HCT116 (cell line): ENCODE measurements around the gene UVSSA. TPM values are rescaled to one million over a fixed set of nuclear protein-coding genes. Genes with fewer than 3 reads are reported as not detected.

Experiments used
- CBX3 ChIP-seq: IDR thresholded peaks from 2 replicates; pipeline ENCODE4 v1.6.1; 2012; ENCODE audit warnings: low read depth
- FOSL1 ChIP-seq: IDR thresholded peaks from 2 replicates; pipeline ENCODE4 v1.6.1; 2012; ENCODE audit warnings: low read depth
- REST ChIP-seq: IDR thresholded peaks from 2 replicates; pipeline ENCODE4 v1.6.1; 2012; ENCODE audit warnings: low read depth
- SIN3A ChIP-seq: IDR thresholded peaks from 2 replicates; pipeline ENCODE4 v1.6.1; 2012; ENCODE audit warnings: low read depth
- SP1 ChIP-seq: IDR thresholded peaks from 2 replicates; pipeline ENCODE4 v1.6.1; 2012; ENCODE audit warnings: low read depth
- SRF ChIP-seq: IDR thresholded peaks from 2 replicates; pipeline ENCODE4 v1.6.1; 2012; ENCODE audit warnings: low read depth
- TCF7L2 ChIP-seq: IDR thresholded peaks from 2 replicates; pipeline ENCODE4 v1.7.0; 2011; ENCODE audit warnings: borderline replicate concordance, inconsistent platforms; ENCODE audit not compliant: insufficient read depth, insufficient read length; ENCODE audit errors: extremely low read depth
- ZNF274 ChIP-seq: fragments of 200-500 bp; sonication (Bioruptor generic); IDR thresholded peaks from 2 replicates; pipeline ENCODE4 v1.6.1; 2014; ENCODE audit warnings: mild to moderate bottlenecking, low read depth, low read length, inconsistent platforms
- total RNA-seq: library from RNA; stranded (reverse); gene quantifications from one replicate; pipeline ENCODE4 v1.2.1, GENCODE V29; 2021; ENCODE audit not compliant: unreplicated experiment
- TF ChIP-seq, protein P1 (sequence below), 3 experiments: fragments of 200-600 bp in 1 of 3; sonication (generic) in 1 of 3; IDR thresholded peaks in 2 of 3; conservative IDR thresholded peaks in 1 of 3; 2 replicates each; pipeline ENCODE4 v1.5.1; 2012 to 2017; ENCODE audit warnings: low read depth in 2 of 3, low read length in 2 of 3, antibody characterized with exemption in 1 of 3, borderline replicate concordance in 1 of 3, control low read depth in 1 of 3, mild to moderate bottlenecking in 1 of 3, mixed read lengths in 1 of 3, mixed run types in 1 of 3, moderate library complexity in 1 of 3; ENCODE audit not compliant: insufficient read depth in 1 of 3

The UVSSA gene
- total RNA-seq, 1 experiment from 2014 or later: 30.5 TPM

- no peak for TF ChIP-seq REST
- no peak for TF ChIP-seq CBX3
- TF ChIP-seq ZNF274: no peak
- no peak for TF ChIP-seq SRF
- no peak for TF ChIP-seq FOSL1
- no peak for TF ChIP-seq TCF7L2
- TF ChIP-seq, protein P1, sequence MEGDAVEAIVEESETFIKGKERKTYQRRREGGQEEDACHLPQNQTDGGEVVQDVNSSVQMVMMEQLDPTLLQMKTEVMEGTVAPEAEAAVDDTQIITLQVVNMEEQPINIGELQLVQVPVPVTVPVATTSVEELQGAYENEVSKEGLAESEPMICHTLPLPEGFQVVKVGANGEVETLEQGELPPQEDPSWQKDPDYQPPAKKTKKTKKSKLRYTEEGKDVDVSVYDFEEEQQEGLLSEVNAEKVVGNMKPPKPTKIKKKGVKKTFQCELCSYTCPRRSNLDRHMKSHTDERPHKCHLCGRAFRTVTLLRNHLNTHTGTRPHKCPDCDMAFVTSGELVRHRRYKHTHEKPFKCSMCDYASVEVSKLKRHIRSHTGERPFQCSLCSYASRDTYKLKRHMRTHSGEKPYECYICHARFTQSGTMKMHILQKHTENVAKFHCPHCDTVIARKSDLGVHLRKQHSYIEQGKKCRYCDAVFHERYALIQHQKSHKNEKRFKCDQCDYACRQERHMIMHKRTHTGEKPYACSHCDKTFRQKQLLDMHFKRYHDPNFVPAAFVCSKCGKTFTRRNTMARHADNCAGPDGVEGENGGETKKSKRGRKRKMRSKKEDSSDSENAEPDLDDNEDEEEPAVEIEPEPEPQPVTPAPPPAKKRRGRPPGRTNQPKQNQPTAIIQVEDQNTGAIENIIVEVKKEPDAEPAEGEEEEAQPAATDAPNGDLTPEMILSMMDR (IDR thresholded peaks at IDR 0.05 in 2 of 3, conservative IDR thresholded peaks at IDR 0.05 in 1 of 3; ENCODE audit: borderline replicate concordance in 1 of 3, insufficient read depth in 1 of 3, low read depth in 2 of 3, low read length in 2 of 3): no peak
- no peak for TF ChIP-seq SP1
- TF ChIP-seq SIN3A: no peak
These were observed 20.1 kb upstream of the UVSSA start (continued) for GRCh38 chr4:1326751-1327525.
